K562 (cell line): ENCODE measurements around the gene SLC45A3.

Experiments
- ATF6 ChIP-seq: sonication (generic); formaldehyde crosslinking; IDR thresholded peaks from 2 replicates; pipeline ENCODE4 v1.4.0; 2020; ENCODE audit warnings: mild to moderate bottlenecking, missing genetic modification reagents
- RAD21 ChIP-seq, 2 experiments: fragments of 250-450 bp in 1 of 2; fragments of 450-650 bp in 1 of 2; sonication (Bioruptor Pico) in 1 of 2; formaldehyde crosslinking in 1 of 2; IDR thresholded peaks in 1 of 2; conservative IDR thresholded peaks in 1 of 2; 2 replicates each; pipeline versions ENCODE4 v1.4.0 to v1.8.0; 2020 to 2022; ENCODE audit warnings: mild to moderate bottlenecking in 2 of 2, moderate library complexity in 1 of 2

- no peak for TF ChIP-seq RAD21 (CRISPR knock-in tag; conservative IDR thresholded peaks at IDR 0.05 in 1 of 2, IDR thresholded peaks at IDR 0.05 in 1 of 2)
- TF ChIP-seq ATF6 (CRISPR knock-in tag), result no peak
These were observed 15.8 kb downstream of the SLC45A3 start for GRCh38 chr1:205664399-205665017.
